GM21576 (cell line): ENCODE measurements around the gene GJC1.
"Not testable (repeated sequence)": the region's sequence is repeated elsewhere in the genome, so short reads cannot be mapped to it uniquely, and the experiment has no call there.

ENCODE experiments used
- ATAC-seq: cut with Tn5 transposase; IDR thresholded peaks from one replicate; pipeline ENCODE4 v1.9.1; 2021; ENCODE audit warnings: mild to moderate bottlenecking, moderate library complexity; ENCODE audit not compliant: unreplicated experiment

GJC1 gene

DNA sequence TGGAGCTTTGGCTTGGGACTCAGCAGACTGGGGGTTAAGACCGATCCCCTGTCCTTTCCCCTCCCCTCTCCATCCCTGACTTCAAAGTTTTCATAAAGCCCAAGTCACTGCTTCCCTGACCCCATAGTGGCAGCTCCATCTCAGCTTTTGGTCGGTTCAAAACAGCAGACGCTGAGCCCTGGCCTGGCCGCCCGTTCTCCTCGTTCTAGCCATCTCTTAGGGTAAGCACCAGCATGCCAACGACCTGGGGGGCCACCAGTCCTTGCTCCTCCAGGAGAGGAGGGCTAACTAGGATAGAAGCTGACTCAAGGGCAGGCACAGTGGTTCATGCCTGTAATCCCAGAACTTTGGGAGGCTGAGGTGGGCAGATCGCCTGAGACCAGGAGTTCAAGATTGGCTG is 16.1 kb upstream of the GJC1 start:
- ATAC-seq, result no peak

DNA sequence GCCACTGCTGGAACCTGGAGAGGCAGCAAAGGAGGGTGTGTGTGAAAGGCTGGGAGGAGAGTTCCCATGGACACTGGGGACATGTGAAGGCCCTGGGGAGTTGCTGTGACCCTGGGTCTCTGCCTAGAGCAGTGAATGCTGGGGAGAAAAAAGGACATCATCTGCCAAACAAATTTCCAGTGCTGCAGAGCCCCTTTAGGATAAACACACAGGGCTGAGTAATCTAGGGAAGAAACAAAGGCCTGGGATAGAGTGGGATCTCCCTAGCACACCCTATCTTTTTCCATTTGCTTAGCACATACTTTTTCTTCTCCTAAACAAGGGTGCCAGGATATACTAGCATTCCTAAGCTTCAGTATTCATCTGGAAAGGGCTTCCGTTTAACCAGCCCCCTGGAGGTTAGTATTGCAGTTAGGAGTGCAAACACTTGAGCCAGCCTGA is 14.3 kb upstream of the GJC1 start:
- ATAC-seq, result no peak

DNA sequence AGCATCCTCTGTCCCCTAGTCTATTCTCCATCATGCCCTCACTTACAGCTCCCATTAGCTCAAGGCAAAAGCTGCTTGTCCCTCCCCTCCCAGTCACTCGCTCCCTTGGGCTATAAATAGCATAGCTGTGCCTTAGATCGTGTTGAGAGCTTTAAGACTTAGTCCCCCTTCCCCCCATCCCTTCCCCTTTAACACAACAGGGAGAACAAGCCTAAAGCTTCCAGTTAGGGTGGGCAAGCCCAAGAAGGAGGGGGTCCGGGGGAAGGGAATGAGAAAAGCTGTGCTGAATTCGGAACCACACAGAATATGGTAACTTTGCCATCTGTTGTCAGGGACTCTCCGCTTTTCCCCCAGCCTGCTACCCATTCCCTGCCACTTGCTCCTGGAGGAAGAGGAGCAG is 12.7 kb upstream of the GJC1 start:
- ATAC-seq, result no peak

DNA sequence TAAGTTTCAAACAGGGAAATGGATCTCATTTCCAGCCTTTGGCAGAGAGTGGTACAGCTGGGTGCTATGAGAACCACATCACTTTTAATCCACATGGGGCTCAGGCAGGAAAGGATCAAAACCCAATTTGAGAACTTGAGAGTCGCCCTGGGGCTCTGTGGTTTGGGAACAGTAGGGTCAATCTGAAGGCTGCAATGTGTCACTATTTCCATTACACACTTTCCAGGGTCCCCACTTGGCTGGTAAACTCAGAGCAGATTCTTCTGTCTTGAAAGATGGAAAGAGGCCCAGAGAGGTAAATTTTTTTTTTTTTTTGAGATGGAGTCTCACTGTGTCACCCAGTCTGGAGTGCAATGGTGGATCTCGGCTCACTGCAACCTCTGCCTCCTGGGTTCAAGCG is 10.8 kb upstream of the GJC1 start:
- no peak for ATAC-seq

DNA sequence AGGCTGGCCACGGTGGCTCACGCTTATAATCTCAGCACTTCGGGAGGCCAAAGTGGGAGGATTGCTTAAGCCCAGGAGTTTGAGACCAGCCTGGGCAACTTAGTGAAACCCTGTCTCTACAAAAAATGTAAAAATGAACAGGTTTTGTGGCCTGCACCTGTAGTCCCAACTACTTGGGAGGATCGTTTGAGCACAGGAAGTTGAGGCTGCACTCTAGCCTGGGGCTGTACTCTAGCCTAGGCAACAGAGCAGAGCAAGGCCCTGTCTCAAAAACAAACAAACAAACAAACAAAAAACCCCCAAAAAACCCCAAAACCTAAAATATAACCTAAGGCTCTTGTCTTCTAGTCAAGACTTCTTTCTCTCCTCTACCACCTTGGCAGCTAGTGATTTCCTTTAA is 10.2 kb upstream of the GJC1 start:
- ATAC-seq, result no peak

DNA sequence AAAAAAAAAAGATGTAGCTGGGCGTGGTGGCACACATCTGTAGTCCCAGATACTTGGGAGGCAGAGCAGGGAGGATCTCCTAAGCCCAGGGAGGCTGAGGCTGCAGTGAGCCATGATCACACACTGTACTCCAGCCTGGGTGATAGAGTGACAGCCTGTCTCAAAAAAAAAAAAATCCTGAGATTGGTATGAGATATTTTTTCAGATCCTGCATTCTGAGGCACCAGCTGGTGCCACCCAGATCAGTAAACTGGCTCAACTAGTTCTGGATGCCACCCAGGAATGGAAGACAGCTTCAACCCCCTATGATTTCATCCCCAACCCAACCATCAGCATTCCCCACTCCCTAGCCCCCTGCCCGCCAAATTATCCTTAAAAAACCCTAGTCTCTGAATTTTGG is 7.1 kb upstream of the GJC1 start:
- no peak for ATAC-seq

DNA sequence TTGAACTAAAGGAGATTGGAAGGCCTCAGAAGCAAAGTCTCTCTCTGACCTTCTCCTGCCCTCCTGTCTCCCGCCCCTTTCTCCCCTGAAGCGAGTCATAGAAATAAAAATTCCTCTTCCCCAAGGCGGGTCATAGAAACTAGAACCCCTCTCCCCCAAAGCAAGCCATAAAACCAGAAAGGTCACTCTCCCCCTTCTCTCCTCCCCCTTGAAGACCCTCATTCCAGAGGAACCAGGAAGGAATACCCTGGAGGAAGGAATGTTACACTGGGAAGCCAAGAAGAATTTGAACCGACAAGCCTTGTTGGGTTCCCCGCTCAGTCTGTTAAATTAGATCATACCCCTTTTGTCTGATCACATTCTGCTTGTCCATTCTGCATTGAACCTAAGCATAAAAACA is 2.7 kb upstream of the GJC1 start:
- no peak for ATAC-seq

DNA sequence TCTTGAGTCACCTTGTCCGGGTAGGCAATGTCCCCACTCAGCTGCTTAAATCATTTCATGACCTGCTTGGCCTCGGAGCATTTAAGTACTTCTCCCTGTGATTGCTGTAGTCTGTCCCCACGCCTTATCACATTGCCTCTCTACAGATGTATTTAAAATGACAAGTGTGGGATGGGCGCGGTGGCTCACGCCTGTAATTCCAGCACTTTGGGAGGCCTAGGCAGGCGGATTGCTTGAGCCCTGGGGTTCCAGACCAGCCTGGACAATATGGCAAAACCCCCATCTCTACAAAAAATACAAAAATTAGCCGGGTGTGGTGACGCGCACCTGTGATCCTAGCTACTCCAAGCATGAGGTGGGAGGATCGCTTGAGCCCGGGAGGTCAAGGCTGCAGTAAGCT is 1.3 kb upstream of the GJC1 start:
- ATAC-seq, result no peak

DNA sequence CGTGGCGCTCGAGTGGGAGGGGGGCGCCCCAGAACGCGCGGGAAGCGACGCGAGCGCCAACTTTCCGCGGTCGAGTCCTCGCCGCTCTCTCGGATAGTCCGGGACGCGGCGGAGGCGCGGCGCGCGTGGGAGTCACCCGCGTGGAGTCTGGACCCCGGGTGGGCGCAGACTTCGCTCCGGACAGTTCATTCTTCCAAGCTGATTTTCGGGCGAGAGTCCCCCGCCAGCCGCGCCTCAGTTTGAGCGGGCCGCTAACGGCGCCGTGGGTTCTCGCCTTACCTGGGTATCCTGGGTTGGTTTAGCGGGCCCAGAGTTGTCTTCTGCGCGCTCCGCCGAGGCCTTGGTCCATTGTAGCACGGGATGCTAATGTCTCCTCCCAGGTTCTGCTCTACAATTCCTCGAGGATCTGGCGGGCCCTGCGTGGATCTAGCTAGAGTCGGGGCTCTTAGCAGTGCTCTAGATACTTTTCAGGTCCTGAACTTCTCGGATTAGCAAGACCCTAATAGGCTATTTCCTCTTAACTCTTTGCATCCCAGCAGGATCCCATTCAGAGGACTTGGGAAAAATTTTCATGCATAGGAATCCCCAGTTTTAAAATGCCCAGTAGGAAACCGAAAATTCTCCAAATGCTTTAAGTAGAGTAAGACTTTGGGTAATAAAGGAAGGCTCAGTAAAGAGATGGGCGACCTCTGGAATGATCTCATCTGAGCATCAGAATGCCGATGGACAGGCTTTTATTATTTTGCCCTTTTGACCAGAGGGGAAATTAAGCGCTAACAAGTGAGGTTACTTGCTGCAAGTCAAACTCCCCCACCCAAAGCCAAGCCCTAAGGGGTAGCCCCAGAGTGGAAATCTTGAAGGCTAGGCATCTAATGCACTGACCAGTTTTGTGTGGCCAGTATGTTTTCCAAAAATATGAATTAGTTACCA is 537 bp upstream of the GJC1 start:
- no peak for ATAC-seq

DNA sequence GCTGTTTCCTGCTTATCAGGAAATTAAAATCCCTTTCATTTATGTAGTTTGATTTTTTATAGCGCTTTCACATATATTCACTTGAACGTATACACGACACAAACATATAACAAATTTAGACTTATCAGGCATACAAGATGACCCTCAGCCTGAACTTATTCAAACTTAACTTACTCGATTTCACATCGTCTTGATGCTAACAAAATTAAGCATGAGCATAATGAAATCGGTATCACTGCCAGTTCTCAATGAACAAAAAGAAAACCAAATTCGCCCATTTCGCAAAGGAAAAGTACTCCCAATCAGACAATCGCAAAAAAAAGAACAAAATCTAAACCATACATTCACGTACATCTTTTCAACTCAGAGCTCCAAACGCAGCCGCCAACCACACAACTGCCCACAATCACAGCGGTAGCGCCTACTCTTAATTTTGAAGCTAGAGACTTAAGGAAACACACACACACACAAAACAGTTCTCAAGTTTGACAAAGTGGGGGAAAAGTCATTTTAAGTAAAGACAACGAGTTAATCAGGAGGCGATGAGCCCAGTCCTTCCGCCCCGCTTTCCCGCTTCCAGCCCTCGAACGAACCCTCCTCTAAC is 1.1 kb downstream of the GJC1 start:
- ATAC-seq, result no peak

DNA sequence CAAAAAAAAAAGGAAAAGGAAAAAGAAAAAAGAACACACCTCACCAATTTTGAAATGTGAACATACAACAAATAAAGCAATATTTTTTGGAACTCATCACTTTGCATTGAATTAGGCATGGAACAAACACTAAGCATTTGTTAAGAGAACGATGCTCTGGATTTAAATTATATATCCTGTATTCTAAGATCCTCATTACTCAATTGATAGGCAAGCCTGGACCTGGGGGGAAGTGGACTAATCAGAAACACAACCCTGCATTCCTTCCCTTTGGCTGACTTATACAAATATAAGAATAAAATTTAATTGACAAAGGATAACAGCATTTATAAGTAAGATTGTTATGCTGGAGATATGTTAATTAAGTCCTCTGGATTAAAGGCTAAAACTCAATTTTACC is 2.2 kb downstream of the GJC1 start:
- no peak for ATAC-seq

DNA sequence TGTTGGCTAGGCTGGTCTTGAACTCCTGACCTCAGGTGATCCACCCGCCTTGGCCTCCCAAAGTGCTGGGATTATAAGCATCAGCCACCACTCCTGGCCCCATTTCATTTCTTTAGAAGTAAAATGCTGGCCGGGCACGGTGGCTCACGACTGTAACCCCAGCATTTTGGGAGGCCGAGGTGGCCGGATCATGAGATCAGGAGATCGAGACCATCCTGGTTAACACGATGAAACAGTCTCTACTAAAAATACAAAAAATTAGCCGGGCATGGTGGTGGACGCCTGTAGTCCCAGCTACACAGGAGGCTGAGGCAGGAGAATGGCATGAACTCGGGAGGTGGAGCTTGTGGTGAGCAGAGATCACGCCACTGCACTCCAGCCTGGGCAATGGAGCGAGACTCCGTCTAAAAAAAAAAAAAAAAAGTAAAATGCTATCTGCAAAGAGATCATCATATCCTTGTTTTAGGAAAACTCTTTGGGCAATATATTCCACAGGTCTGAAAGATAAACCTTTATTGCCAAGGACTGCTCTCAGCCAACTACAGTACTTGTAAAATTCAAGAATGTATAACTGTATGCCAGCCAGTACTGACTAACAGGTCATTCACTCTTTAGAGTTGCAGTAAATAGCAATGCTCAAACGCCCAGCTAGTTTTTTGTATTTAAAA is 3.8 kb downstream of the GJC1 start:
- no peak for ATAC-seq

DNA sequence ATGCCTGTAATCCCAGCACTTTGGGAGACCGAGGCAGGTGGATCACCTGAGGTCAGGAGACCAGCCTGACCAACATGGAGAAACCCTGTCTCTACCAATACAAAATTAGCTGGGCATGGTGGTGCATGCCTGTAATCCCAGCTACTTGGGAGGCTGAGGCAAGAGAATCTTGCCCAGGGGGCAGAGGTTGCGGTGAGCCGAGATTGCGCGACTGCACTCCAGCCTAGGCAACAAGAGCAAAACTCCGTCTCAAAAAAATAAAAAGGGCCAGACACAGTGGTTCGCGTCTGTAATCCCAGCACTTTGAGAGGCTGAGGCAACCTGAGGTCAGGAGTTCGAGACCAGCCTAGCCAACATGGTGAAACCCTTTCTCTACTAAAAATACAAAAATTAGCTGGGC is 4.9 kb downstream of the GJC1 start:
- not testable (repeated sequence) for ATAC-seq

DNA sequence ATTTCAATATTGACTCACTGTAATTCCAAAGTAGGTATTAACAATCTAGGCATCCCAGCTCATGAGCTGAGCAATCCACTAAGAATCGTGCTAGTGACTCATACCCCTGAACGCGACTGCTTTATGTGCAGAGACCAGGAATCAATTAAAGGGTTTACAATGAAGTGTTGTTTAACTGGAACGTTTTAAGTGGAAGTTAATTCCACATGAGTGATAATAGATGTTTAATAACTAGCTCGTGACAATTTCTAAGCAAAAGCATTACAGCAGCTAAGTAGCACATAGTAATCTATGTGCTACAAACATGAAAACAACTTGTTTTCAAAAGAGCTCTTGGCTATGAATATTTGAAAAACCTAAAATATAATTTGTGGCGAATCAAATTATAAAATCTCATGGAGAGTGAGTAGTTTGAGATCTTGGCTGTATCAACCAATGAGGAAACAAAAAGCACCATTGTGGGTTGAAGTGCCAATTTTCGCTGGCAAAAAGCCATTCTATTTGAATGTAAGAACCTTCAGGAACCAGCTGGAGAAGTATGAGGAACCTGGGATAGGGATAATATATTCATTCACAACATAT is 9.4 kb downstream of the GJC1 start:
- no peak for ATAC-seq

DNA sequence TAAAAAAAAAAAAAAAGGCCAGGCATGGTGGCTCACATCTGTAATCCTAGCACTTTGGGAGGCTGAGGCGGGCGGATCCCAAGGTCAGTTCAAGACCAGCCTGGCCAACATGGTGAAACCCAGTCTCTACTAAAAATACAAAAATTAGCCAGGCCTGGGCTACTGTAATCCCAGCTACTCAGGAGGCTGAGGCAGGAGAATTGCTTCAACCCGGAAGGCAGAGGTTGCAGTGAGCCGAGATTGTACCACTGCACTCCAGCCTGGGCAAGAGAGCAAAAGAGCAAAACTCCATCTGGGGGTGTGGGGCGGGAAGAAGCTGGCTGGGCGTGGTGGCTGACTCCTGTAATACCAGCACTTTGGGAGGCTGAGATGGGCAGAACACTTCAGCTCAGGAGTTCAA is 11.6 kb downstream of the GJC1 start:
- ATAC-seq, result not testable (repeated sequence)

DNA sequence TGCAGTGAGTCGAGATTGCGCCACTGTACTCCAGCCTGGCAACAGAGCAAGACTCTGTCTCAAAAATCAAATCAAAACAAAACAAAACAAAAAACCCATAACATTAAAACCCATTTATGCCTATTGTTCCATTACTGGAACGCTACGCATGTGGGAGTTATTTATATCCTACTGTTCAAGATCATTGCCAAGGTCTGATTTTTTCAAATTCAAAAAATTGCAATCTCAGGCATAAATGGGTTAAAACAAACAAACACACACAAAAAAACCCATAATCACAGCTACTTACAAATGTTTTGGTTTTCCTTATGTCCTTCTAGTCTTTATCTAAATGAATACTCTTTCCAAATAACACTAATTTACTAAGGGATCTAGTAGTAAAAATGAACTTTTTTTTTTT is 17.8 kb downstream of the GJC1 start:
- no peak for ATAC-seq

DNA sequence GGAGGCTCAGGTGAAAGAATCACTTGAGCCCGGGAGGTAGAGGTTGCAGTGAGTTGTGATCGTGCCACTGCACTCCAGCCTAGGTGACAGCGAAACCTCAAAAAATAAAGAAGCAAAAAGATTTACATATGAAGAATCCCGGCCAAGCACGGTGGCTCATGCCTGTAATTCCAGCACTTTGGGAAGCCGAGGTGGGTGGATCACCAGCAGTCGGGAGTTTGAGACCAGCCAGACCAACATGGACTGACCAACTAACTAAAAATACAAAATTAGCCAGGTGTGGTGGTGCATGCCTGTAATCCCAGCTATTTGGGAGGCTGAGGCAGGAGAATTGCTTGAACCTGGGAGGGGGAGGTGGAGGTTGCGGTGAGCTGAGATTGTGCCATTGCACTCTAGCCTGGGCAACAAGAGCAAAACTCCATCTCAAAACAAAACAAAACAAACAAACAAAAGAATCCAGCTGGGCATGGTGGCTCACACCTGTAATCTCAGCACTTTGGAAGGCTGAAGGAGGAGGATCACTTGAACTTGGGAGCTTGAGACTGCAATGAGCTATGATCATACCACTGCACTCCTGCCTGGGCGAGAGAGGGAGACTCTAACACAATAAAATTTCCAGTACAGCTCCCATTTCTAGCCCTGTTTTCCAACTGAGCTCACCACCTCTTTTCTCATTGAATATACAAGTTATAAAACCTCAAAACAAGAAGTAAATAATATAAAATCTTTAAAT is 21.3 kb downstream of the GJC1 start:
- not testable (repeated sequence) for ATAC-seq

DNA sequence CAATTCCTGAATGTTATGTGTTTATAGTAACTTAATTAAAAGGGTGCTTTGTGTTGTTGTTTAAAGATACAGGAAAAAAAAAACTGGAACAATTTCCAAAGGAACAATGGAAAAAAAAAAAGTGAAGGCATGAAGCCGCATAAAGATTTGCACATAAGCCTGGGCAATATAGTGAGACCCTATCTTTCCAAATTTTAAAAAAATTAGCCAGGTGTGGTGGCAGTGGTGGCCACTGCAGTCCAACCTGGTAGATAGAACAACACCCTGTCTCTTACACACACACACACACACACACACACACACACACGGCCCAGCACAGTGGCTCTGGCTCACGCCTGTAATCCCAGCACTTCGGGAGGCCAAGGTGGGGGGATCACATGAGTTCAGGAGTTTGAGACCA is 21.9 kb downstream of the GJC1 start:
- ATAC-seq, result no peak

DNA sequence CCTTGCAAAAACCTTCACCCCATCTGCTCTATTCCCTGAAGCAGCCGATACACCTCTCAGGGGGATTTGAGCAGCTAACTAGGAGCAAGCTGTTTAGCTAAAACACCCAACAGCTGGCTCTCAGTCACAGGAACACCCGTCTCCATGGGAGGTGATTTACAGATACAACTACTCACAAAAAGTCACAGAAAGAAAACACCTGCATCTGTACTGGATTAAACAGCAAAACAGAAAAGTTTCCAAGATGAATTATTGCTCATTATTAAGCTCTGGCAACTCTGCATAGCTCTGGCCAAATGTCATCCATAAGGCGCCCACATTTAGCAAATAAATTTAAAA is 22.3 kb downstream of the GJC1 start:
- ATAC-seq, result no peak

DNA sequence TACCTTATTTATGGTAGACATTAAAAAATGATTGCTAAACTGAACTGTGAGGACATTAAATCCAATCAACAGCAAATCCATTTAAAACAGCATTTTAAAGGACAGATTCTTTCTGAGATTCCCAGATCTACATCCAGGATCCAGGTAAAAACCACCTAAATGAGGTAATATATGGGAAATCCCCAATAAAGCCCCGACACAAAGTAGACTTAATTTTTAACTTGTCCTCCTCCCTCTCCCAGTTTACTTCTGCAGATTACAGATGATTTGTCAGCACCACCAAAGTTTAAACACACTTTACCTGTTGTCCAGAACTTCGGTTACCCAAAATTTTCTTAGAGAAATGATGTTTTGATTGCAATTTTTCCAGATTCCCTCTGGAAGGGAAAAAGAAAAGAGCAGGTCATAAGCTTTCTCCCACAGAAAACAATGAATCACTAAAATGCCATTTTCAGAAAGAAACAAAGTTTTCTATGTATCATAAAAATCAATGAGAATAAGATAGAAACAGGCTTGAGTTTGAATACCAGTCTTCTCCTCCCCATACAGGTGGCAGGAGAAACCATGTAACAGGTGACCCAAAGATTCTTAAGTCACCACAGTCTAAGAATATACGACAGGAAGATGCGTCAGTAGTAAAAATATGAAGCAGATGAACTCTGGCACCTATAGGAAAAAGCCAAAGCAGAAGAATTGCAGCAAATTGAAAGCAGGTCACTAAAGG is 22.8 kb downstream of the GJC1 start:
- no peak for ATAC-seq
